HG03196 (cell line): Measurements from ENCODE around the gene OSBPL2.

Experiments
- ATAC-seq: cut with Tn5 transposase; IDR thresholded peaks from one replicate; pipeline ENCODE4 v1.9.1; 2021; ENCODE audit not compliant: unreplicated experiment

The OSBPL2 gene

GRCh38 chr20:62253398-62253797 lies 15.1 kb downstream of the OSBPL2 start:
- ATAC-seq = no peak

- no peak for ATAC-seq
These were observed 15.9 kb downstream of the OSBPL2 start for GRCh38 chr20:62254021-62254724.

GRCh38 chr20:62255976-62256375 lies 17.7 kb downstream of the OSBPL2 start:
- no peak for ATAC-seq

GRCh38 chr20:62258499-62259293 lies 20.4 kb downstream of the OSBPL2 start:
- no peak for ATAC-seq

- ATAC-seq = no peak
These were observed 20.9 kb downstream of the OSBPL2 start for GRCh38 chr20:62259294-62259565.

GRCh38 chr20:62262064-62262463 lies 23.7 kb downstream of the OSBPL2 start:
- no peak for ATAC-seq

- ATAC-seq = no peak
These were observed 25.1 kb downstream of the OSBPL2 start for GRCh38 chr20:62263396-62263795.

GRCh38 chr20:62265365-62265764 lies 27.0 kb downstream of the OSBPL2 start:
- ATAC-seq = no peak

GRCh38 chr20:62266340-62266739 lies 28.0 kb downstream of the OSBPL2 start:
- ATAC-seq = no peak

GRCh38 chr20:62266851-62267250 lies 28.5 kb downstream of the OSBPL2 start:
- no peak for ATAC-seq

GRCh38 chr20:62267543-62267942 lies 29.2 kb downstream of the OSBPL2 start:
- ATAC-seq = no peak

GRCh38 chr20:62268228-62268900 lies 30.0 kb downstream of the OSBPL2 start:
- ATAC-seq = no peak

- no peak for ATAC-seq
These were observed 31.1 kb downstream of the OSBPL2 start for GRCh38 chr20:62269378-62269777.

- ATAC-seq = no peak
These were observed 31.6 kb downstream of the OSBPL2 start for GRCh38 chr20:62269871-62270270.

- no peak for ATAC-seq
These were observed 33.9 kb downstream of the OSBPL2 start for GRCh38 chr20:62272200-62272599.

- no peak for ATAC-seq
These were observed 35.1 kb downstream of the OSBPL2 start for GRCh38 chr20:62273416-62273815.

GRCh38 chr20:62274332-62274950 lies 36.1 kb downstream of the OSBPL2 start:
- no peak for ATAC-seq

- no peak for ATAC-seq
These were observed 36.9 kb downstream of the OSBPL2 start for GRCh38 chr20:62275219-62275618.

GRCh38 chr20:62276439-62276838 lies 38.1 kb downstream of the OSBPL2 start:
- ATAC-seq = no peak

GRCh38 chr20:62277253-62277652 lies 38.9 kb downstream of the OSBPL2 start:
- ATAC-seq = no peak

- ATAC-seq = no peak
These were observed 42.0 kb downstream of the OSBPL2 start for GRCh38 chr20:62280303-62280702.
